ENCODE data around the gene HTRA1.

DNA sequence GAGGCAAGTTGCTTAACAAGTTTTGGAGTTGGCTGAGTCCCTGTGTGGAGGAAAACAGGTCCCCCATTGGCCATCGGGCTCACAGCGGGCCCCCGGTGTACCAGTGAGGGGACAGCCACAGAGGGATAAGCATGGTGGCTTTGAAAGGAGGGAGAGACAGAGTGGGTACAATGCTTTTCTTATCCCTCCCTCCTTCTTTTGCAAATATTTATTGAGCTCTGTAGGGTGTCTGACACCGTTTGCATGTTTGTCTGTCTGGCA, 2.8 kb downstream of the HTRA1 start:
- no peak for TF ChIP-seq CTCF (IDR thresholded peaks at IDR 0.05; ENCODE audit: poor library complexity, severe bottlenecking)
- TF ChIP-seq REST (IDR thresholded peaks at IDR 0.05; ENCODE audit: borderline replicate concordance), result no peak
- TF ChIP-seq EP300 (conservative IDR thresholded peaks at IDR 0.05; ENCODE audit: poor library complexity, severe bottlenecking), result no peak
- no peak for TF ChIP-seq POLR2AphosphoS5 (IDR thresholded peaks at IDR 0.05)
- no peak for TF ChIP-seq RAD21 (conservative IDR thresholded peaks at IDR 0.05)
